IMR-90 (cell line): ENCODE results near the gene PPIL4. TPM values are rescaled to one million over a fixed set of nuclear protein-coding genes. Genes with fewer than 3 reads are reported as not detected.

Experiments
- ATAC-seq: fragments of 200-7000 bp; cut with Tn5 transposase; 2 replicates; pipeline ENCODE4 v1.9.1; 2020; ENCODE audit warnings: low read depth, mild to moderate bottlenecking, moderate library complexity
- BruUV-seq: library from RNA; stranded (reverse); fragments of 400-500 nt; replicated peaks from 2 replicates; lab custom pipeline; 2021; lab: Mats Ljungman, UMichigan
- CTCF ChIA-PET: fragments of 300-600 bp; formaldehyde crosslinking; extraction: SDS; loops from one replicate; lab custom pipeline; 2021; ENCODE audit warnings: antibody characterized with exemption; lab: Yijun Ruan, JAX
- POLR2A ChIA-PET: fragments of 300-600 bp; sonication (Branson Sonifier 250); formaldehyde crosslinking; loops from one replicate; lab custom pipeline; 2022; ENCODE audit warnings: antibody characterized with exemption; ENCODE audit not compliant: unreplicated experiment; lab: Charles Lee
- DNase-seq: peaks from one replicate; pipeline ENCODE4 v3.0.0; 2013
- H2AFZ ChIP-seq: replicated peaks from 2 replicates; pipeline ENCODE3; 2013; ENCODE audit warnings: low read length, mild to moderate bottlenecking; ENCODE audit not compliant: poor library complexity
- H2AK5ac ChIP-seq: 2 replicates; pipeline ENCODE4 v1.6.1; 2013; ENCODE audit warnings: low read depth, low read length, inconsistent platforms
- H2AK9ac ChIP-seq: replicated peaks from 2 replicates; pipeline ENCODE3; 2013; ENCODE audit warnings: mild to moderate bottlenecking, low read depth, low read length, moderate library complexity; ENCODE audit not compliant: poor library complexity
- H2BK120ac ChIP-seq: 2 replicates; pipeline ENCODE4 v1.6.1; 2013; ENCODE audit warnings: low read depth, low read length, inconsistent platforms
- H2BK15ac ChIP-seq: 3 replicates; pipeline ENCODE4 v1.6.1; 2013; ENCODE audit warnings: low read depth, low read length, inconsistent platforms
- H2BK20ac ChIP-seq: 2 replicates; pipeline ENCODE4 v1.6.1; 2013; ENCODE audit warnings: low read depth, mild to moderate bottlenecking, inconsistent platforms, low read length, moderate library complexity
- H2BK5ac ChIP-seq: 2 replicates; pipeline ENCODE4 v1.6.1; 2013; ENCODE audit warnings: mild to moderate bottlenecking, low read depth, low read length, inconsistent platforms; ENCODE audit not compliant: poor library complexity, severe bottlenecking
- H3K14ac ChIP-seq: replicated peaks from 2 replicates; pipeline ENCODE4 v1.6.1; 2013; ENCODE audit warnings: low read depth, low read length, inconsistent platforms
- H3K18ac ChIP-seq: 2 replicates; pipeline ENCODE4 v1.6.1; 2013; ENCODE audit warnings: low read depth, low read length, control low read depth
- H3K23ac ChIP-seq: 2 replicates; pipeline ENCODE4 v1.6.1; 2013; ENCODE audit warnings: low read depth, low read length, inconsistent platforms
- H3K27ac ChIP-seq: 2 replicates; pipeline ENCODE4 v1.5.1; 2013; ENCODE audit warnings: mild to moderate bottlenecking, control low read depth, low read length; ENCODE audit not compliant: insufficient read depth
- H3K27me3 ChIP-seq: 2 replicates; pipeline ENCODE4 v1.6.1; 2013; ENCODE audit warnings: low read length; ENCODE audit not compliant: control insufficient read depth, insufficient read depth
- H3K36me3 ChIP-seq: 2 replicates; pipeline ENCODE4 v1.6.1; 2013; ENCODE audit warnings: low read length, mixed read lengths; ENCODE audit not compliant: control insufficient read depth, insufficient read depth
- H3K4ac ChIP-seq: 2 replicates; pipeline ENCODE4 v1.6.1; 2013; ENCODE audit warnings: low read depth, low read length, inconsistent platforms
- H3K4me1 ChIP-seq: 2 replicates; pipeline ENCODE4 v1.6.1; 2013; ENCODE audit warnings: low read length, mixed read lengths; ENCODE audit not compliant: control insufficient read depth, insufficient read depth
- H3K4me2 ChIP-seq: 2 replicates; pipeline ENCODE4 v1.6.1; 2013; ENCODE audit warnings: low read depth, mild to moderate bottlenecking, control low read depth, low read length, moderate library complexity
- H3K4me3 ChIP-seq: 2 replicates; pipeline ENCODE4 v1.5.1; 2013; ENCODE audit warnings: low read depth, mild to moderate bottlenecking, control low read depth, low read length, moderate library complexity; ENCODE audit not compliant: insufficient read depth
- H3K56ac ChIP-seq: 2 replicates; pipeline ENCODE4 v1.6.1; 2013; ENCODE audit warnings: low read length, inconsistent platforms; ENCODE audit not compliant: insufficient read depth; ENCODE audit errors: extremely low read depth
- H3K79me1 ChIP-seq, 2 experiments: 2 replicates each; pipeline ENCODE4 v1.6.1; 2013; ENCODE audit warnings: low read length in 2 of 2, inconsistent platforms in 1 of 2, low read depth in 1 of 2
- H3K9ac ChIP-seq: 2 replicates; pipeline ENCODE4 v1.6.1; 2013; ENCODE audit warnings: low read depth, low read length, control low read depth
- H3K9me1 ChIP-seq: 2 replicates; pipeline ENCODE4 v1.6.1; 2013; ENCODE audit warnings: low read length, inconsistent platforms; ENCODE audit not compliant: insufficient read depth
- H3K9me3 ChIP-seq: 2 replicates; pipeline ENCODE4 v1.6.1; 2013; ENCODE audit warnings: low read length; ENCODE audit not compliant: control insufficient read depth, insufficient read depth
- H4K20me1 ChIP-seq: 2 replicates; pipeline ENCODE4 v1.6.1; 2013; ENCODE audit warnings: low read length, inconsistent platforms; ENCODE audit not compliant: insufficient read depth
- H4K5ac ChIP-seq: 2 replicates; pipeline ENCODE4 v1.6.1; 2013; ENCODE audit warnings: mild to moderate bottlenecking, low read depth, low read length, control low read depth
- H4K8ac ChIP-seq, 2 experiments: 2 replicates each; pipeline ENCODE4 v1.6.1; 2013; ENCODE audit warnings: low read depth in 2 of 2, low read length in 2 of 2, control low read depth in 1 of 2, inconsistent platforms in 1 of 2
- H4K91ac ChIP-seq: 2 replicates; pipeline ENCODE4 v1.6.1; 2013; ENCODE audit warnings: low read depth, low read length, inconsistent platforms; ENCODE audit not compliant: insufficient read depth
- CEBPB ChIP-seq: IDR thresholded peaks from 2 replicates; pipeline ENCODE4 v1.6.1; 2012; ENCODE audit warnings: low read depth, low read length, improper control_type of control experiment
- CTCF ChIP-seq: conservative IDR thresholded peaks from 2 replicates; pipeline ENCODE4 v1.5.1; 2012; ENCODE audit warnings: mild to moderate bottlenecking, low read depth, low read length, improper control_type of control experiment
- ELK1 ChIP-seq: fragments of 150-350 bp; IDR thresholded peaks from 2 replicates; pipeline ENCODE4 v1.6.1; 2016; ENCODE audit warnings: low read depth, mild to moderate bottlenecking, low read length, moderate library complexity, borderline replicate concordance
- FOS ChIP-seq: fragments of 150-350 bp; IDR thresholded peaks from 2 replicates; pipeline ENCODE4 v1.6.1; 2016; ENCODE audit warnings: low read depth, low read length
- MAFK ChIP-seq: IDR thresholded peaks from 2 replicates; pipeline ENCODE4 v1.6.1; 2012; ENCODE audit warnings: low read depth, low read length, improper control_type of control experiment
- MAZ ChIP-seq: IDR thresholded peaks from 2 replicates; pipeline ENCODE4 v1.6.1; 2012; ENCODE audit warnings: low read depth, mild to moderate bottlenecking, low read length, improper control_type of control experiment, moderate library complexity, borderline replicate concordance
- NFE2L2 ChIP-seq: fragments of 150-350 bp; IDR thresholded peaks from 2 replicates; pipeline ENCODE4 v1.6.1; 2016; ENCODE audit warnings: low read depth, mild to moderate bottlenecking, low read length
- RAD21 ChIP-seq: IDR thresholded peaks from 2 replicates; pipeline ENCODE4 v1.6.1; 2012; ENCODE audit warnings: low read length, improper control_type of control experiment
- WGBS, 2 experiments: methylation state at CpG; one replicate each; pipeline versions ENCODE4 v1.1.5 to v1.1.7; 2013; ENCODE audit warnings: missing lambda C conversion rate in 2 of 2; ENCODE audit not compliant: insufficient read length in 1 of 2; ENCODE audit errors: extremely low coverage in 2 of 2; 5-methylcytosine and 5-hydroxymethylcytosine counted together
- dilution Hi-C: fragments of 300-500 bp; cut with HindIII; formaldehyde crosslinking; loops from one replicate; pipeline ENCODE4 v1.14.3; 2018; ENCODE audit warnings: low sequenced_read_pairs; ENCODE audit not compliant: unreplicated experiment
- in situ Hi-C: fragments of 300-500 bp; cut with MboI; formaldehyde crosslinking; loops from 3 replicates; pipeline ENCODE4 v1.14.3; 2019; ENCODE audit warnings: low sequenced_read_pairs, inconsistent platforms, mixed read lengths
- intact Hi-C: fragments of 100-400 bp; cut with micrococcal nuclease; formaldehyde crosslinking; loops from 2 replicates; pipeline ENCODE4 v1.10.0; 2022
- polyA plus RNA-seq, 3 experiments: library from polyadenylated mRNA; depleted of rRNA; stranded (reverse); fragments of >200 nt; gene quantifications; 2 replicates each; pipeline ENCODE4 v1.2.3, GENCODE V29; 2012; ENCODE audit warnings: low replicate concordance in 1 of 3
- total RNA-seq: library from RNA; depleted of rRNA; stranded (reverse); fragments of >200 nt; gene quantifications from 2 replicates; pipeline ENCODE4 v1.2.3, GENCODE V29; 2012

PPIL4 gene
- total and polyA plus RNA-seq, 2 of the 4 experiments (the other 2 are of a cell fraction), result 10.6 to 13.3 TPM

- Histone ChIP-seq H3K56ac (no peak overlapping the region), H3K14ac (no peak overlapping the region), H2BK20ac (no peak overlapping the region), H3K9ac (no peak overlapping the region), H3K4me1 (no peaks in the 10 kb centered on the region), H4K8ac (no peak overlapping the region), H4K20me1 (no peaks in the 10 kb centered on the region), H3K18ac (no peak overlapping the region), H3K4me3 (no peak overlapping the region), H4K91ac (no peak overlapping the region), H3K79me1 (peaks cover 0 to under 1% of the 10 kb centered on the region in 2 experiments; a peak in 2 of 4 replicates), H3K9me3 (no peaks in the 10 kb centered on the region), H3K9me1 (no peaks in the 10 kb centered on the region; the same call in 1 of the 2 replicates), H2BK15ac (no peak overlapping the region), H3K4me2 (no peak overlapping the region), H3K23ac (no peak overlapping the region), H3K27me3 (no peaks in the 10 kb centered on the region), H2AFZ (no peak overlapping the region), H2AK5ac (no peak overlapping the region), H3K36me3 (peaks cover 2% of the 10 kb centered on the region; the same call in 1 of the 2 replicates), H3K27ac (peak overlapping the region; percentile 25; the same call in 1 of the 2 replicates), H3K4ac (no peak overlapping the region), H4K5ac (no peak overlapping the region), H2AK9ac (no peak overlapping the region), H2BK120ac (no peak overlapping the region), H2BK5ac (no peak overlapping the region)
- TF ChIP-seq FOS, result peak; percentile 44; the same call in 1 of the 2 replicates
- no peak for TF ChIP-seq MAZ
- TF ChIP-seq CEBPB, result peak; percentile 50; the same call in 1 of the 2 replicates
- no peak for TF ChIP-seq ELK1
- no peak for TF ChIP-seq CTCF
- peak; percentile 66; the same call in 1 of the 2 replicates for TF ChIP-seq MAFK
- no peak for TF ChIP-seq RAD21
- TF ChIP-seq NFE2L2, result no peak
- peak; percentile 98 for DNase-seq
- ChIA-PET CTCF (interaction anchor here (0.5 to 0.7 kb wide), 4 partner anchors 10 to 493 kb away, joined by 3 to 5 read pairs (median 4); no protein-coding TSS in a partner anchor), POLR2A (no interaction called here)
- ATAC-seq, result peak; percentile 85
- WGBS, 2 experiments, result no CpG with 5 or more reads among the region's 3 CpGs
- dilution Hi-C loops (no loop called here), intact Hi-C loops (no loop called here), in situ Hi-C loops (no loop called here)
- no TSS peak for BruUV-seq
Measured at GRCh38 chr6:149499066-149499465, 46.8 kb downstream of the PPIL4 start.
